Activated CD8-positive, alpha-beta T cell treated with anti-CD3 and anti-CD28 coated beads, Interleukin-2, amount 10 ng/mL, durations not matched to agents 7 days and 5 days (primary cell): ENCODE data around the gene DHRSX. TPM values are rescaled to one million over a fixed set of nuclear protein-coding genes. Genes with fewer than 3 reads are reported as not detected.
"Not testable (repeated sequence)": the region's sequence is repeated elsewhere in the genome, so short reads cannot be mapped to it uniquely, and the experiment has no call there.

Experiments
- ATAC-seq: fragments of 150-1000 bp; cut with Tn5 transposase; one replicate; pipeline ENCODE4 v1.10.0; 2021; ENCODE audit warnings: moderate library complexity
- CTCF ChIA-PET: fragments of 350-600 bp; sonication (Branson Sonifier 250); formaldehyde crosslinking; loops from one replicate; lab custom pipeline; 2021; ENCODE audit warnings: antibody characterized with exemption; lab: Charles Lee
- POLR2A ChIA-PET: fragments of 350-600 bp; sonication (Branson Sonifier 250); formaldehyde crosslinking; loops from one replicate; lab custom pipeline; 2021; ENCODE audit warnings: antibody characterized with exemption; lab: Charles Lee
- DNase-seq: peaks from one replicate; pipeline ENCODE4 v3.0.0-alpha.2; 2020
- H3K27ac Mint-ChIP-seq: one replicate; pipeline ENCODE4 v1.8.0; 2021; ENCODE audit warnings: mild to moderate bottlenecking, mixed read lengths
- H3K27me3 Mint-ChIP-seq: one replicate; pipeline ENCODE4 v1.8.0; 2021; ENCODE audit warnings: low read depth, mixed read lengths
- H3K36me3 Mint-ChIP-seq: one replicate; pipeline ENCODE4 v1.8.0; 2021; ENCODE audit warnings: low read depth, mixed read lengths
- H3K4me1 Mint-ChIP-seq: one replicate; pipeline ENCODE4 v1.8.0; 2021; ENCODE audit warnings: low read depth, mixed read lengths
- H3K4me3 Mint-ChIP-seq: one replicate; pipeline ENCODE4 v1.8.0; 2021; ENCODE audit warnings: mild to moderate bottlenecking, mixed read lengths
- H3K9me3 Mint-ChIP-seq: one replicate; pipeline ENCODE4 v1.8.0; 2022; ENCODE audit warnings: mixed read lengths; ENCODE audit not compliant: insufficient read depth
- total RNA-seq, 2 experiments: library from RNA; stranded (reverse); gene quantifications; one replicate each; pipeline ENCODE4 v1.2.3, GENCODE V29; 2021

DHRSX gene
- total RNA-seq, 2 experiments from 2014 or later, result 16.2 to 18.9 TPM

DNA sequence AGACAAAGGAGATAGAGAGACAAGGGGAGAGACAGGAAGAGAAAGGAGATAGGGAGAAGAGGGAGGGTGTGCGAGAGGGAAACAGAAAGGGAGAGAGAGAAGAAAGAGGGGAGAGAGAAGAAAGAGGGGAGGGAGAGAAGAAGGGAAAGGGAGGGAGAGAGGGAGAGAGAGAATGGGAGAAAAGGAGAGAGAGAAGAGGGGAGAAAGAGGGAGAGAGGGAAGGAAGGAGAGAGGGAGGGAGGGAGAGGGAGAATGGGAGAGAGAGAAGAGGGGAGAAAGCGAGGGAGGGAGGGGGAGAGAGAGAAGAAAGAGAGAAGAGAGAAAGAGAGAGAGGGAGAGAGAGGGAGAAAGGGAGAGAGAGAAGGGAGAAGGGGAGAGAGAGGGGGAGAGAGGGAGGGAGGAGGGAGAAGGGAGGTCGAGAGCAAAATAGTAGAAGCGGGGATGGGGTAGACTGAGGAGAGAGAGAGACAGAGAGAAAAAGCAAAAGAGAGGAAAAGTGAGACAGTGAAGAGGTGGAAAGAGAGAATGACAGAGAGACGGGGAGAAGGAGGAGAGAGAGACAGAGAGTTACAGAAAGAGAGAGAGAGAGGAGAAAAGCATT is 218.2 kb downstream of the DHRSX start:
- POLR2A ChIA-PET, result no interaction called here
- Mint-ChIP-seq H3K9me3 (peaks cover 9% of the 10 kb centered on the region), H3K36me3 (peaks cover 12% of the 10 kb centered on the region), H3K4me1 (peaks cover 3% of the 10 kb centered on the region), H3K4me3 (no peak overlapping the region), H3K27me3 (no peaks in the 10 kb centered on the region), H3K27ac (no peak overlapping the region)
- no peak for DNase-seq
- CTCF ChIA-PET, result no interaction called here
- no peak for ATAC-seq

DNA sequence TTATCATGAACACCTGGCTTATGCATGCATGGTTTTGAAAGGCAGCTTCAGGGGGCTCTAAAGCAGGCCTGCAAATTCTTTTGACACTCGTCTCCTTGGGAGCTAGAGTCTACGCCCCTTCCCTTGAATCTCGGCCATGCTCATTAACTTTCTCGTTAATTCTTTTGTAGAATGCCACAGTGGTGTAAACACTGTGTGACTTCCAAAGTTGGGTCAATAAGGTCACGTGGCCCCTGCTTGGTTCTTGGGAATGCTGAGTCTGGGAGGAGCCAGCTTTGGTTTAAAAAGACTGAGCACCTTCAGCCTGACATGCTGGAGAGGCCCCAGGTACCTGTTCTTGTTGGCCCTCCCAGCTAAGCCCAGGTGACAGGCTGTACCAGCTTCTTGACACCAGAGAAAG is 228.4 kb downstream of the DHRSX start:
- Mint-ChIP-seq H3K9me3 (no peaks in the 10 kb centered on the region), H3K4me3 (no peak overlapping the region), H3K4me1 (no peaks in the 10 kb centered on the region), H3K36me3 (peaks cover 14% of the 10 kb centered on the region), H3K27ac (no peak overlapping the region), H3K27me3 (no peaks in the 10 kb centered on the region)
- DNase-seq (no peak), ATAC-seq (no peak)
- ChIA-PET POLR2A (no interaction called here), CTCF (no interaction called here)

DNA sequence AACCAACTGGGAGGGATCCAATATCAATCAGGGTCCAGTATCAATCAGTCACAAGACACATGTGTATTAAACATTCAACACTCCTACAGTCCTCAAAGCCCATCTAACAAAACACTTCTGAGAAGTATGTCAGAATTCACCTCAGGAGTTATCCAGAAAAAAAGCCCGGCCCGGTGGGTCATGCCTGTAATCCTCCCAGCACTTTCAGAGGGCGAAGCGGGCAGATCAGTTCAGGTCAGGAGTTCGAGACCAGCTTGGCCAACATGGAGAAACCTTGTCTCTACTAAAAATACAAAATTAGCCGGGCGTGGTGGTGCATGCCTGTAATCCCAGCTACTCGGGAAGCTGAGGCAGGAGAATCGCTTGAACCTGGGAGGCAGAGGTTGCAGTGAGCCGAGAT is 229.2 kb downstream of the DHRSX start:
- ATAC-seq, H3K9me3 Mint-ChIP-seq, H3K27me3 Mint-ChIP-seq, DNase-seq, POLR2A ChIA-PET, H3K4me3 Mint-ChIP-seq, H3K4me1 Mint-ChIP-seq, H3K27ac Mint-ChIP-seq, CTCF ChIA-PET: not testable (repeated sequence)
- H3K36me3 Mint-ChIP-seq, result peaks cover 14% of the 10 kb centered on the region

DNA sequence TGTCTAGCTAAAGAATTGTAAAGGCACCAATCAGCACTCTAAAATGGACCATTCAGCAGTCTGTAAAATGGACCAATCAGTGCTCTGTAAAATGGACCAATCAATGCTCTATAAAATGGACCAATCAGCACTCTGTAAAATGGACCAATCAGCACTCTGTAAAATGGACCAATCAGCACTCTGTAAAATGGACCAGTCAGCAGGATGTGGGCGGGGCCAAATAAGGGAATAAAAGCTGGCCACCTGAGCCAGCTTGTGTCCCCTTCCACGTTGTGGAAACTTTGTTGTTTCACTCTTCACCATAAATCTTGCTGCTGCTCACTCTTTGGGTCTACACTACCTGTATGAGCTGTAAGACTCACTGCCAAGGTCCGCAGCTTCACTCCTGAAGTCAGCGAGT is 230.0 kb downstream of the DHRSX start:
- H3K9me3 Mint-ChIP-seq, DNase-seq, CTCF ChIA-PET, POLR2A ChIA-PET, H3K4me1 Mint-ChIP-seq, H3K27ac Mint-ChIP-seq, H3K4me3 Mint-ChIP-seq, ATAC-seq, H3K27me3 Mint-ChIP-seq: not testable (repeated sequence)
- peaks cover 13% of the 10 kb centered on the region for H3K36me3 Mint-ChIP-seq

DNA sequence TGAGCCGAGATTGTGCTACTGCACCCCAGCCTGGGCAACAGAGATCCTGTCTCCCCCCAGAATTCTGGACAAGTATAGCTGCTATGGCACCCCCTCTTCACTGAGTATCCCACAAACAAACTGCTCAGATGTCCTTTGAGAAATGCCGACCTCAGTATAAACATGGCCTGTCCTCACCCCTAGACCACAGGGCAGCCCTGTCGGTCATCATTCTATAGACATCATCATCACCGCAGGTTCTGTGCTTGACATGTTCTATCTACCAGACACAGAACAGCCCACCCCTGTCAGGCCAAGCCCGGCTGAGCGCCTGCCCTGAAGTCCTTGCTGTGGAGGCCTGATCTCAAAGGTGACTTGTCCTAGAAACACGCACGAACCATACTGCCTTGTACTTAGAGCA is 232.9 kb downstream of the DHRSX start:
- ATAC-seq (no peak), DNase-seq (no peak)
- peaks cover 21% of the 10 kb centered on the region for H3K36me3 Mint-ChIP-seq
- H3K9me3 Mint-ChIP-seq, result no peaks in the 10 kb centered on the region
- no peaks in the 10 kb centered on the region for H3K27me3 Mint-ChIP-seq
- no peaks in the 10 kb centered on the region for H3K4me1 Mint-ChIP-seq
- no peak overlapping the region for H3K4me3 Mint-ChIP-seq
- CTCF ChIA-PET, result no interaction called here
- POLR2A ChIA-PET, result no interaction called here
- H3K27ac Mint-ChIP-seq, result no peak overlapping the region

DNA sequence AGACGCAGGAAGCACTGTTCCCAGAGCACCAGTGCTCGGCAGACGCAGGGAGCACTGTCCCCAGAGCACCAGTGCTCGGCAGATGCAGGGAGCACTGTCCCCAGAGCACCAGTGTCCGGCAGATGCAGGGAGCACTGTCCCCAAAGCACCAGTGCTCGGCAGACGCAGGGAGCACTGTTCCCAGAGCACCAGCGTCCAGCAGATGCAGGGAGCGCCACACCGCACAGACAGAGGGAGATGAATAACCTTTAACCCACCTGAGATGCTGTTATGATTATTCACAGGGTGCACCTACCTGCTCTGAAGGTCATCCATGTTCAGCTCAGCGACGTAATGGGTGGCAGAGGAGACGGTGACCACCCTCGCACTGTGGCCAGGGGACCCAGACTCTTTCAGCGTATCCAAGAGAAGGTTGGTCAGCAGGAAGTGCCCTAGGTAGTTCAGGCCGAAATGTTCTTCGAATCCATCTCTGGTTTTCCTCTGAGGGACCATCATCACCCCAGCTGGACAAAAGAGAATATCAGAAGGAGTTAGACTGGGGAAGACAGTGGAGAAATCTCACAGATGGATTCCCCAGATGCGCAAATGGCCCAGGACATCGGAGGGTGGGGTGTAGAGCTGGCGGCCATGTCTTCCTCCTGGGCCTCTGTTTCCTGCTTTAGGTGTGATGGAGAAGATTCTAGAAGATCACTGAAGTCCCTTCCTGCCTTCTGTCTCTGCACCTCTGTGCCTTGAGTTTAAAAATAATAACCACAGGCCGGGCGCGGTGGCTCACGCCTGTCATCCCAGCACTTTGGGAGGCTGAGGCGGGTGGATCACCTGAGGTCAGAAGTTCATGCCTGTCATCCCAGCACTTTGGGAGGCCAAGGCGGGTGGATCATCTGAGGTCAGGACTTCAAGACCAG is 234.1 kb downstream of the DHRSX start:
- peaks cover 21% of the 10 kb centered on the region for H3K36me3 Mint-ChIP-seq
- CTCF ChIA-PET, result no interaction called here

DNA sequence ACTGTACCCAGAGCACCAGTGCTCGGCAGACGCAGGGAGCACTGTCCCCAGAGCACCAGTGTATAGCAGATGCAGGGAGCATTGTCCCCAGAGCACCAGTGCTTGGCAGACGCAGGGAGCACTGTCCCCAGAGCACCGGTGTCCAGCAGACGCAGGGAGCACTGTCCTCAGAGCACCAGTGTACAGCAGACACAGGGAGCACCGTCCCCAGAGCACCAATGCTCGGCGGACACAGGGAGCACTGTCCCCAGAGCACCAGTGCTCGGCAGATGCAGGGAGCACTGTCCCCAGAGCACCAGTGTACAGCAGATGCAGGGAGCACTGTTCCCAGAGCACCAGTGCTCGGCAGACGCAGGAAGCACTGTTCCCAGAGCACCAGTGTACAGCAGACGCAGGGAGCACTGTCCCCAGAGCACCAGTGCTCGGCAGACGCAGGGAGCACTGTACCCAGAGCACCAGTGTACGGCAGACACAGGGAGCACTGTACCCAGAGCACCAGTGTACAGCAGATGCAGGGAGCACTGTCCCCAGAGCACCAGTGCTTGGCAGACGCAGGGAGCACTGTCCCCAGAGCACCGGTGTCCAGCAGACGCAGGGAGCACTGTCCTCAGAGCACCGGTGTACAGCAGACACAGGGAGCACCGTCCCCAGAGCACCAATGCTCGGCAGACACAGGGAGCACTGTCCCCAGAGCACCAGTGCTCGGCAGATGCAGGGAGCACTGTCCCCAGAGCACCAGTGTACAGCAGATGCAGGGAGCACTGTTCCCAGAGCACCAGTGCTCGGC is 234.9 kb downstream of the DHRSX start:
- DNase-seq, POLR2A ChIA-PET, H3K27me3 Mint-ChIP-seq, H3K4me1 Mint-ChIP-seq, CTCF ChIA-PET, H3K27ac Mint-ChIP-seq, ATAC-seq, H3K9me3 Mint-ChIP-seq, H3K4me3 Mint-ChIP-seq: not testable (repeated sequence)
- H3K36me3 Mint-ChIP-seq, result peaks cover 17% of the 10 kb centered on the region

More for the DNA sequence above, 234.1 kb downstream of the DHRSX start:
- Mint-ChIP-seq H3K9me3 (no peaks in the 10 kb centered on the region), H3K4me3 (no peak overlapping the region), H3K27me3 (no peaks in the 10 kb centered on the region), H3K4me1 (no peaks in the 10 kb centered on the region), H3K27ac (no peak overlapping the region)
- POLR2A ChIA-PET, result no interaction called here
- DNase-seq (peak; percentile 22), ATAC-seq (peak; percentile 45)

DNA sequence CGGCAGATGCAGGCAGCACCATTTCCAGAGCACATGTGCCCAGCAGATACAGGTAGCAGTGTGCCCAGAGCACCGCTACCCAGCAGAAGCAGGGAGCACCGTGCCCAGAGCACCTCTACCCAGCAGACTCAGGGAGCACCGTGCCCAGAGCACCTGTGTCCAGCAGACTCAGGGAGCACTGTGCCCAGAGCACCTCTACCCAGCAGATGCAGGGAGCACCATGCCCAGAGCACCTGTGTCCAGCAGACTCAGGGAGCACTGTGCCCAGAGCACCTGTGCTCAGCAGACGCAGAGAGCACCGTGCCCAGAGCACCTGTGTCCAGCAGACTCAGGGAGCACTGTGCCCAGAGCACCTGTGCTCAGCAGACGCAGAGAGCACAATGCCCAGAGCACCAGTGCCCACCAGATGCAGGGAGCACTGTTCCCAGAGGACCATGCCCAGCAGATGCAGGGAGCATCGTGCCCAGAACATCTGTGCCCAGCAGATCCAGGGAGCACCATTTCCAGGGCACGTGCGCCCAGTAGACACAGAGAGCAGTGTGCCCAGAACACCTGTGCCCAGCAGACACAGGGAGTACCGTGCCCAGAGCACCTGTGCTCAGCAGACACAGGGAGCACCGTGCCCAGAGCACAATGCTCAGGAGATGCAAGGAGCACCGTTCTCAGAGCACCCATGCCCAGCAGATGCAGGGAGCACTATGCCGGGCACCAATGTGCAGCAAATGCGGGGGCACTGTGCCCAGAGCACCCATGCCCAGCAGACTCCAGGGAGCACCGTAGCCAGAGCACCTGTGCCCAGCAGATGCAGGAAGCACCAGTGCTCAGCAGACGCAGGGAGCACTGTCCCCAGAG is 236.4 kb downstream of the DHRSX start:
- POLR2A ChIA-PET, result no interaction called here
- Mint-ChIP-seq H3K36me3 (peaks cover 12% of the 10 kb centered on the region), H3K4me1 (no peaks in the 10 kb centered on the region), H3K27me3 (no peaks in the 10 kb centered on the region), H3K4me3 (no peak overlapping the region), H3K9me3 (no peaks in the 10 kb centered on the region), H3K27ac (no peak overlapping the region)
- DNase-seq (peak; percentile 21), ATAC-seq (no peak)
- CTCF ChIA-PET, result no interaction called here

DNA sequence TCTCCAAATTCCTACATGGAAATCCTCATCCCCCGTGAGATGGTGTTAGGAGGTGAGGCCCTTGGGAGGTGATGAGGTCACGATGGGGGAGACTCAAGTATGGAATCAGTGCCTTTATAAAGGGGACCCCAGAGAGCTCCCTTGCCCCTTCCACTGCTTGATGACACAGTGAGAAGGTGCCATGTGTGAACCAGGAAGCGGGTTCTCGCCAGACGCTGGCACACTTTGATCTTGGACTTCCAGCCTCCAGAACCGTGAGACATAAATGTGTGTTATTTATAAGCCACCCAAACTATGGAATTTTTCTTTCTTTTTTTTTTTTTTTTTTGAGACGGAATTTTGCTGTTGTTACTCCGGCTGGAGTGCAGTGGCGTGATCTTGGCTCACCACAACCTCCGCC is 237.6 kb downstream of the DHRSX start:
- Mint-ChIP-seq H3K4me3 (no peak overlapping the region), H3K9me3 (no peaks in the 10 kb centered on the region), H3K27me3 (no peaks in the 10 kb centered on the region), H3K4me1 (no peaks in the 10 kb centered on the region), H3K27ac (no peak overlapping the region), H3K36me3 (peaks cover 12% of the 10 kb centered on the region)
- ATAC-seq (no peak), DNase-seq (no peak)
- ChIA-PET POLR2A (no interaction called here), CTCF (no interaction called here)

DNA sequence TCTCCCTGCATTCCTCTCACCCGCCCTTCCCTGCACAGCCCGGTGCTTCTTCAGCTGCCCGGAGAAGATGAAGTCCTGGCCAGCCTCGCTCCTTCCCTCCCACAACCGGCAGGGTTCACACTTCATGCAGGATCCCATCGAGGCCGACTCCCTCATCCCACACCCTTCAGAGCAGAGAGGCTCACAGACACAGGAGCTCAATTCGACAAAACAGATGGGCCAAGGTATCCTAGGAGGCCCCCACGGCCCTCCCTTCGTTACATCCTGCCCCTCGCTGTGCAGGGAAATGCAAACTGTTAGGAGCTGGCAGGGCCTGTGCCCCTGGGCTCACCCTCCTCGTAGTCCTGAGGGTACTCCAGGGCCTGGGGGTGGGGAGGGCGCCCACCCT is 238.1 kb downstream of the DHRSX start:
- no peak for DNase-seq
- Mint-ChIP-seq H3K27ac (no peak overlapping the region), H3K4me3 (no peak overlapping the region), H3K27me3 (no peaks in the 10 kb centered on the region), H3K36me3 (peaks cover 12% of the 10 kb centered on the region), H3K9me3 (no peaks in the 10 kb centered on the region), H3K4me1 (no peaks in the 10 kb centered on the region)
- ATAC-seq, result peak; percentile 17
- ChIA-PET CTCF (no interaction called here), POLR2A (no interaction called here)

DNA sequence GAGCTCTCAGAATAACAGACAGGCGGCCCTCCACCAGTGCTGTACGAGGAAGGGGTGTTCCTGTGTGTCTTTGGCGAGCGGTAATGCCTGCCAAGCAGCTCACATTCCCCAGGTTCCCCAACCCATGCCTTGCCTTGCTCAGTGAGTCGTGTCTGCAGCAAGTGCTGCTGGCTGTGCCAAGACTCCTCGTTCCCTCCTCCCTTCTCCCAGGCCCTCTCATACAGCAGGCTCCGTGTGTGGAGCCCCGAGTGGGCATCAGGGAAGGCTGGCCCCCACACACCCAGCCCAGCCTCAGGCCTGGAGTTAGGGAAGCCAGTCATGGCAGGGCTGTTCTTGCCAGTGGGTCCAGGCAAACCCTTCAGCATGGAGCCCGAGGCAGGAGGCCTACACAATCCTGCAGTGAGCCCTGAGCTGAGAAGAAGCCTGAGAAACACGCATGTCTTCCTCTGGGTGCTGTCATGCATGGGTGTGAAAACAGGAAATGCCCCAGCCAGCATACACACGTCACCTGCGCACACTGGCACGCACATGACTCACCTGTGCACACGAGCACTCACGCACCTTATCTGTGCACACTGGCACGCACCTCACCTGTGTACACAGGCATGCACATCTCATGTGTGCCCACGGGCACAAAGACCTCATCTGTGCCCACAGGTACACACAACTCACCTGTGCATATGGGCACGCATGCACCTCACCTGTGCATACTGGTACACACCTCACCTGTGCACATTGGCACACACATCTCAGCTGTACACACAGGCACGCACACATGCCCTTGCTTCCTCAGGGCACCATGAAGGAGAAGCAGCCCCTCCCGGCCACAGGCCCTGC is 238.7 kb downstream of the DHRSX start:
- Mint-ChIP-seq H3K36me3 (peaks cover 12% of the 10 kb centered on the region), H3K27ac (no peak overlapping the region), H3K27me3 (no peaks in the 10 kb centered on the region), H3K4me1 (no peaks in the 10 kb centered on the region), H3K9me3 (no peaks in the 10 kb centered on the region), H3K4me3 (no peak overlapping the region)
- CTCF ChIA-PET, result no interaction called here
- DNase-seq, result no peak
- POLR2A ChIA-PET, result no interaction called here
- peak; percentile 17 for ATAC-seq
